H1 (cell line): ENCODE measurements around the gene MSI2.

Experiments
- CBX5 ChIP-seq: fragments of 300-800, 300-1000 bp; sonication (generic); IDR thresholded peaks from 2 replicates; pipeline ENCODE4 v1.7.1; 2016; ENCODE audit warnings: antibody characterized with exemption, low read length, low read depth
- CREB1 ChIP-seq: IDR thresholded peaks from 2 replicates; pipeline ENCODE4 v1.6.1; 2012; ENCODE audit warnings: inconsistent platforms
- EGR1 ChIP-seq: IDR thresholded peaks from 2 replicates; pipeline ENCODE4 v1.6.1; 2011; ENCODE audit warnings: low read depth, low read length, borderline replicate concordance
- POLR2A ChIP-seq, 2 experiments: IDR thresholded peaks; 1 replicate in 1 of 2; 2 replicates in 1 of 2; pipeline ENCODE4 v1.6.1; 2011; ENCODE audit warnings: low read depth in 2 of 2, low read length in 2 of 2, mild to moderate bottlenecking in 2 of 2; ENCODE audit errors: control extremely low read depth in 1 of 2
- POLR2AphosphoS5 ChIP-seq: IDR thresholded peaks from 2 replicates; pipeline ENCODE4 v1.6.1; 2011; ENCODE audit warnings: low read depth, low read length
- RBBP5 ChIP-seq: IDR thresholded peaks from 2 replicates; pipeline ENCODE4 v1.7.1; 2012; ENCODE audit warnings: low read depth, mild to moderate bottlenecking, inconsistent platforms, low read length, moderate library complexity, borderline replicate concordance
- SIN3A ChIP-seq, 2 experiments: IDR thresholded peaks in 1 of 2; conservative IDR thresholded peaks in 1 of 2; 2 replicates each; pipeline ENCODE4 v1.6.1; 2011 to 2012; ENCODE audit warnings: low read length in 2 of 2, improper control_type of control experiment in 1 of 2, low read depth in 1 of 2, mild to moderate bottlenecking in 1 of 2
- TF ChIP-seq, protein P1 (sequence below), 3 experiments: IDR thresholded peaks; 1 replicate in 2 of 3; 2 replicates in 1 of 3; pipeline versions ENCODE4 v1.5.1 to v1.6.1; 2011; ENCODE audit warnings: low read length in 3 of 3, mild to moderate bottlenecking in 3 of 3, inconsistent platforms in 2 of 3, low read depth in 1 of 3, moderate library complexity in 1 of 3; ENCODE audit not compliant: insufficient read depth in 1 of 3; ENCODE audit errors: control extremely low read depth in 1 of 3

GRCh38 chr17:57295526-57296023 is 39.3 kb downstream of the MSI2 start:
- TF ChIP-seq POLR2AphosphoS5 (no peak), CREB1 (no peak), EGR1 (no peak), POLR2A (IDR thresholded peaks at IDR 0.05; ENCODE audit: control extremely low read depth in 1 of 2, low read depth in 2 of 2, low read length in 2 of 2) (no peak), SIN3A (conservative IDR thresholded peaks at IDR 0.05 in 1 of 2, IDR thresholded peaks at IDR 0.05 in 1 of 2; ENCODE audit: low read depth in 1 of 2, low read length in 2 of 2) (no peak), RBBP5 (no peak), CBX5 (no peak)
- TF ChIP-seq, protein P1, sequence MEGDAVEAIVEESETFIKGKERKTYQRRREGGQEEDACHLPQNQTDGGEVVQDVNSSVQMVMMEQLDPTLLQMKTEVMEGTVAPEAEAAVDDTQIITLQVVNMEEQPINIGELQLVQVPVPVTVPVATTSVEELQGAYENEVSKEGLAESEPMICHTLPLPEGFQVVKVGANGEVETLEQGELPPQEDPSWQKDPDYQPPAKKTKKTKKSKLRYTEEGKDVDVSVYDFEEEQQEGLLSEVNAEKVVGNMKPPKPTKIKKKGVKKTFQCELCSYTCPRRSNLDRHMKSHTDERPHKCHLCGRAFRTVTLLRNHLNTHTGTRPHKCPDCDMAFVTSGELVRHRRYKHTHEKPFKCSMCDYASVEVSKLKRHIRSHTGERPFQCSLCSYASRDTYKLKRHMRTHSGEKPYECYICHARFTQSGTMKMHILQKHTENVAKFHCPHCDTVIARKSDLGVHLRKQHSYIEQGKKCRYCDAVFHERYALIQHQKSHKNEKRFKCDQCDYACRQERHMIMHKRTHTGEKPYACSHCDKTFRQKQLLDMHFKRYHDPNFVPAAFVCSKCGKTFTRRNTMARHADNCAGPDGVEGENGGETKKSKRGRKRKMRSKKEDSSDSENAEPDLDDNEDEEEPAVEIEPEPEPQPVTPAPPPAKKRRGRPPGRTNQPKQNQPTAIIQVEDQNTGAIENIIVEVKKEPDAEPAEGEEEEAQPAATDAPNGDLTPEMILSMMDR (IDR thresholded peaks at IDR 0.05; ENCODE audit: control extremely low read depth in 1 of 3, insufficient read depth in 1 of 3, low read depth in 1 of 3, low read length in 3 of 3), result no peak
